ENCODE data around the gene CYP2B6.

DNA sequence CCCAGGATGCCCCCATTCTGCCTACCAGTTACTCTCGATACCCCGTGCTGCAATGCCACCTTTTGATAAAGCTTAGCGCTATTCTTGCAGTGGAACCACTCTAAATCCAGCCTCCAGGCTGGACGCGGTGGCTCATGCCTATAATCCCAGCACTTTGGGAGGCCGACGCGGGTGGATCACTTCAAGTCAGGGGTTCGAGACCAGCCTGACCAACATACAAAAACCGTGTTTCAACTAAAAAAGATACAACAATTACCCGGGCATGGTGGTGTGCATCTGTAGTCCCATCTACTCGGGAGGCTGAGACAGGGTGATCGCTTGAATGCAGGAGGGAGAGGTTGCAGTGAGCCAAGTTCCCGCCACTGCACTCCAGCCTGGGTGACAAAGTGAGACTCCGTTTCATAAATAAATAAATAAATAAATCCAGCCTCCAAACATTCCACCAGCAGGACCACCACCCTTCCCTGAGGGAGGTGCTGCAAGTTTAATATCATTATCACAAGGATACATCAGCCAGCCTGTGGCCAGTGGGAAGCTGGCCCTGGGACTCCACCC is 27.7 kb downstream of the CYP2B6 start:
- TF ChIP-seq, protein P1, sequence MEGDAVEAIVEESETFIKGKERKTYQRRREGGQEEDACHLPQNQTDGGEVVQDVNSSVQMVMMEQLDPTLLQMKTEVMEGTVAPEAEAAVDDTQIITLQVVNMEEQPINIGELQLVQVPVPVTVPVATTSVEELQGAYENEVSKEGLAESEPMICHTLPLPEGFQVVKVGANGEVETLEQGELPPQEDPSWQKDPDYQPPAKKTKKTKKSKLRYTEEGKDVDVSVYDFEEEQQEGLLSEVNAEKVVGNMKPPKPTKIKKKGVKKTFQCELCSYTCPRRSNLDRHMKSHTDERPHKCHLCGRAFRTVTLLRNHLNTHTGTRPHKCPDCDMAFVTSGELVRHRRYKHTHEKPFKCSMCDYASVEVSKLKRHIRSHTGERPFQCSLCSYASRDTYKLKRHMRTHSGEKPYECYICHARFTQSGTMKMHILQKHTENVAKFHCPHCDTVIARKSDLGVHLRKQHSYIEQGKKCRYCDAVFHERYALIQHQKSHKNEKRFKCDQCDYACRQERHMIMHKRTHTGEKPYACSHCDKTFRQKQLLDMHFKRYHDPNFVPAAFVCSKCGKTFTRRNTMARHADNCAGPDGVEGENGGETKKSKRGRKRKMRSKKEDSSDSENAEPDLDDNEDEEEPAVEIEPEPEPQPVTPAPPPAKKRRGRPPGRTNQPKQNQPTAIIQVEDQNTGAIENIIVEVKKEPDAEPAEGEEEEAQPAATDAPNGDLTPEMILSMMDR (IDR thresholded peaks at IDR 0.05), result no peak
- TF ChIP-seq POLR2A (IDR thresholded peaks at IDR 0.05), result no peak
